COLO829 (cell line): ENCODE data around the gene C14orf132.
A peak's percentile ranks its signal among the peaks of the same experiment; 100 is the strongest.

Experiments
- DNase-seq: peaks from one replicate; pipeline ENCODE4 v3.0.0; 2012; ENCODE audit warnings: low spot score

Gene C14orf132

GRCh38 chr14:96039633-96040311 is 610 bp downstream of the C14orf132 start:
- no peak for DNase-seq

GRCh38 chr14:96040828-96041371 is 1.7 kb downstream of the C14orf132 start:
- DNase-seq, result no peak

GRCh38 chr14:96042248-96042930 is 3.2 kb downstream of the C14orf132 start:
- no peak for DNase-seq

- DNase-seq, result no peak
These were observed 7.5 kb downstream of the C14orf132 start for GRCh38 chr14:96046630-96047029.

GRCh38 chr14:96047101-96047500 is 7.9 kb downstream of the C14orf132 start:
- DNase-seq, result no peak

GRCh38 chr14:96049932-96050331 is 10.8 kb downstream of the C14orf132 start:
- no peak for DNase-seq

GRCh38 chr14:96050482-96050881 is 11.3 kb downstream of the C14orf132 start:
- DNase-seq, result no peak

- no peak for DNase-seq
These were observed 12.1 kb downstream of the C14orf132 start for GRCh38 chr14:96051231-96051630.

GRCh38 chr14:96051642-96052540 is 12.7 kb downstream of the C14orf132 start:
- DNase-seq, result no peak

- no peak for DNase-seq
These were observed 13.5 kb downstream of the C14orf132 start for GRCh38 chr14:96052541-96053247.

- no peak for DNase-seq
These were observed 14.1 kb downstream of the C14orf132 start for GRCh38 chr14:96053248-96053599.

- peak; percentile 58 for DNase-seq
These were observed 14.6 kb downstream of the C14orf132 start for GRCh38 chr14:96053600-96054381.

- DNase-seq, result no peak
These were observed 15.5 kb downstream of the C14orf132 start for GRCh38 chr14:96054661-96055060.

GRCh38 chr14:96055065-96055752 is 16.0 kb downstream of the C14orf132 start:
- DNase-seq, result no peak

GRCh38 chr14:96055753-96056508 is 16.8 kb downstream of the C14orf132 start:
- no peak for DNase-seq

- no peak for DNase-seq
These were observed 17.6 kb downstream of the C14orf132 start for GRCh38 chr14:96056509-96057422.

- no peak for DNase-seq
These were observed 18.6 kb downstream of the C14orf132 start for GRCh38 chr14:96057738-96058137.

- no peak for DNase-seq
These were observed 19.5 kb downstream of the C14orf132 start for GRCh38 chr14:96058576-96059200.
